ENCODE data around the gene NEGR1.

DNA sequence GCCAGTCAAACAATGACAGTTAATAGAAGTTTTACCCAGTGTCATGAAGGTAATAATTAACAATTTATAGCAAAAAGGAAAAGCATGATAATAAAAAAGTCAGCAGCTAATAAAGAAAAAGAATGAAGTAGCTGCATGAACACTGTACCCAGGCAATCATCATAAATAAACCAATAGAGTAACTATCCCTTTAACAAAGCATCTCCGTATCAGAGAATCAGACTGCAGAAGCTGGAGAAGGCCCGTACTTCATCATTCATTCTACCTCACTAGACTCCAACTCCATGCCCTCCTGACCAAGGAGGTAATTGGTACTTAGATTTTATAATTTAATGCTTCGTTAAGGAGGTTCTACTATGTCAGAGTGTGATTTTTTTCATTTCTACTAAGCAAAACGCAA lies 140.5 kb downstream of the NEGR1 start:
- TF ChIP-seq, protein P1, sequence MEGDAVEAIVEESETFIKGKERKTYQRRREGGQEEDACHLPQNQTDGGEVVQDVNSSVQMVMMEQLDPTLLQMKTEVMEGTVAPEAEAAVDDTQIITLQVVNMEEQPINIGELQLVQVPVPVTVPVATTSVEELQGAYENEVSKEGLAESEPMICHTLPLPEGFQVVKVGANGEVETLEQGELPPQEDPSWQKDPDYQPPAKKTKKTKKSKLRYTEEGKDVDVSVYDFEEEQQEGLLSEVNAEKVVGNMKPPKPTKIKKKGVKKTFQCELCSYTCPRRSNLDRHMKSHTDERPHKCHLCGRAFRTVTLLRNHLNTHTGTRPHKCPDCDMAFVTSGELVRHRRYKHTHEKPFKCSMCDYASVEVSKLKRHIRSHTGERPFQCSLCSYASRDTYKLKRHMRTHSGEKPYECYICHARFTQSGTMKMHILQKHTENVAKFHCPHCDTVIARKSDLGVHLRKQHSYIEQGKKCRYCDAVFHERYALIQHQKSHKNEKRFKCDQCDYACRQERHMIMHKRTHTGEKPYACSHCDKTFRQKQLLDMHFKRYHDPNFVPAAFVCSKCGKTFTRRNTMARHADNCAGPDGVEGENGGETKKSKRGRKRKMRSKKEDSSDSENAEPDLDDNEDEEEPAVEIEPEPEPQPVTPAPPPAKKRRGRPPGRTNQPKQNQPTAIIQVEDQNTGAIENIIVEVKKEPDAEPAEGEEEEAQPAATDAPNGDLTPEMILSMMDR (IDR thresholded peaks at IDR 0.05 in 4 of 5, conservative IDR thresholded peaks at IDR 0.05 in 1 of 5): no peak
- TF ChIP-seq POLR2A (IDR thresholded peaks at IDR 0.05): no peak
